Esophagus squamous epithelium (tissue), 4 donors: Measurements from ENCODE around the gene INSYN2B.

Experiments
- CTCF ChIP-seq, 6 experiments: fragments of 450-650 bp in 4 of 6; fragments of 200-600 bp in 2 of 6; sonication (generic) in 2 of 6; IDR thresholded peaks; one replicate each; pipeline ENCODE4 v1.5.1; 2016 to 2019; ENCODE audit warnings: antibody characterized with exemption in 6 of 6, mild to moderate bottlenecking in 4 of 6, moderate library complexity in 4 of 6
- POLR2A ChIP-seq, 4 donors: fragments of 450-650 bp; IDR thresholded peaks; one replicate each; pipeline ENCODE4 v1.6.1; 2017; ENCODE audit warnings: antibody characterized with exemption in 4 of 4, mild to moderate bottlenecking in 4 of 4, moderate library complexity in 3 of 4

GRCh38 chr5:169960659-169961058, 19.6 kb downstream of the INSYN2B start:
- TF ChIP-seq CTCF (IDR thresholded peaks at IDR 0.05), result no peak
- TF ChIP-seq POLR2A (IDR thresholded peaks at IDR 0.05), result no peak
